HepG2 (cell line): Measurements from ENCODE around the gene POLR2J3.
"Not testable (repeated sequence)": the region's sequence is repeated elsewhere in the genome, so short reads cannot be mapped to it uniquely, and the experiment has no call there.

Source experiments
- BRCA1 ChIP-seq: sonication (generic); formaldehyde crosslinking; IDR thresholded peaks from 2 replicates; pipeline ENCODE4 v1.4.0; 2020; ENCODE audit warnings: missing genetic modification reagents
- POLR2A ChIP-seq, 2 experiments: IDR thresholded peaks; 2 replicates each; pipeline ENCODE4 v1.6.1; 2011; ENCODE audit warnings: low read depth in 2 of 2, low read length in 2 of 2, mild to moderate bottlenecking in 1 of 2, moderate library complexity in 1 of 2; ENCODE audit not compliant: insufficient read depth in 1 of 2
- TCF12 ChIP-seq, 2 experiments: fragments of 450-650 bp in 1 of 2; sonication (generic) in 1 of 2; formaldehyde crosslinking in 1 of 2; IDR thresholded peaks; 2 replicates each; pipeline versions ENCODE4 v1.6.1 to v1.8.0; 2017 to 2022; ENCODE audit warnings: antibody characterized with exemption in 1 of 2, mild to moderate bottlenecking in 1 of 2, missing genetic modification reagents in 1 of 2, moderate library complexity in 1 of 2

DNA sequence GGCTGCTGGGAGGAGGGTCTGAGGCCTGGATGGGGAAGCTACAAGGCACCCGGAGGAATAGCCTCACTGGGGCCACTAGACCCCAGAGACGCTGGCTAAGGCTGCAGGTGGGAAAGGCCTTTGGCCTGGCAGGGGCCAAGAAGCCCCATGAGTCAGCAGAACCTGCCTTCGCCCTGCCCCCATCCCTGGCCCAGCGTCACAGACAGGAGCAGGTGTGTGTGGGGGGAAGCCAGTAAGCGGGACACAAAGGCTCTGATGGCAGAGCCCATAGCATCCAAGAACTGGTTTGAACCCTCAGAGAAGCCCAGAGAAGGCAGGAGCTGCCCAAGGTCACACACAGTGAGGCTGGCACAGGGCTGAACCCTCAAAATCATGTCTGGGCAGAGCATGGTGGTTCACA is 34.5 kb upstream of the POLR2J3 start:
- TF ChIP-seq POLR2A (IDR thresholded peaks at IDR 0.05; ENCODE audit: insufficient read depth in 1 of 2, low read depth in 2 of 2, low read length in 2 of 2); BRCA1 (CRISPR knock-in tag); TCF12 (IDR thresholded peaks at IDR 0.05); TCF12 (CRISPR knock-in tag; IDR thresholded peaks at IDR 0.05): not testable (repeated sequence)
